ENCODE measurements around the gene DUSP22.
"Not testable (repeated sequence)": the region's sequence is repeated elsewhere in the genome, so short reads cannot be mapped to it uniquely, and the experiment has no call there.

The DUSP22 gene

GRCh38 chr6:364609-365540 is 72.6 kb downstream of the DUSP22 start:
- no peak for DNase-seq (ENCODE audit: low read depth)

- no peak for DNase-seq (ENCODE audit: low read depth)
Observed at GRCh38 chr6:365835-366234, 73.5 kb downstream of the DUSP22 start.

- DNase-seq (ENCODE audit: low read depth) = no peak
Observed at GRCh38 chr6:366389-367297, 74.4 kb downstream of the DUSP22 start.

GRCh38 chr6:367298-367794 is 75.1 kb downstream of the DUSP22 start:
- DNase-seq (ENCODE audit: low read depth) = no peak

GRCh38 chr6:367891-368630 is 75.8 kb downstream of the DUSP22 start:
- no peak for DNase-seq (ENCODE audit: low read depth)

GRCh38 chr6:369559-370431 is 77.5 kb downstream of the DUSP22 start:
- no peak for DNase-seq (ENCODE audit: low read depth)

- DNase-seq (ENCODE audit: low read depth) = no peak
Observed at GRCh38 chr6:370555-370954, 78.3 kb downstream of the DUSP22 start.

- not testable (repeated sequence) for DNase-seq (ENCODE audit: low read depth)
Observed at GRCh38 chr6:371851-372250, 79.6 kb downstream of the DUSP22 start.

- DNase-seq (ENCODE audit: low read depth) = no peak
Observed at GRCh38 chr6:372336-372911, 80.1 kb downstream of the DUSP22 start.

GRCh38 chr6:373031-373430 is 80.7 kb downstream of the DUSP22 start:
- no peak for DNase-seq (ENCODE audit: low read depth)

- DNase-seq (ENCODE audit: low read depth) = no peak
Observed at GRCh38 chr6:373773-374724, 81.8 kb downstream of the DUSP22 start.

- DNase-seq (ENCODE audit: low read depth) = no peak
Observed at GRCh38 chr6:374956-375355, 82.7 kb downstream of the DUSP22 start.

GRCh38 chr6:376827-377640 is 84.7 kb downstream of the DUSP22 start:
- DNase-seq (ENCODE audit: low read depth) = no peak

- DNase-seq (ENCODE audit: low read depth) = not testable (repeated sequence)
Observed at GRCh38 chr6:377641-378020, 85.3 kb downstream of the DUSP22 start.

- DNase-seq (ENCODE audit: low read depth) = no peak
Observed at GRCh38 chr6:378090-378957, 86.0 kb downstream of the DUSP22 start.

GRCh38 chr6:378958-379409 is 86.7 kb downstream of the DUSP22 start:
- no peak for DNase-seq (ENCODE audit: low read depth)

GRCh38 chr6:379410-380181 is 87.3 kb downstream of the DUSP22 start:
- no peak for DNase-seq (ENCODE audit: low read depth)

All from HS-27A (cell line).